ENCODE measurements around the gene GPRC6A.

The GPRC6A gene

GRCh38 chr6:116793224-116793623 lies 35.7 kb downstream of the GPRC6A start:
- Histone ChIP-seq H3K27ac (ENCODE audit: low read depth, low read length) (no peak overlapping the region), H3K9me3 (ENCODE audit: control insufficient read depth, insufficient read depth, low read length) (no peaks in the 10 kb centered on the region), H3K79me2 (ENCODE audit: control insufficient read depth, low read length) (no peaks in the 10 kb centered on the region), H3K9me2 (replicated peaks; ENCODE audit: control insufficient read depth, low read length) (no peaks in the 10 kb centered on the region), H3K4me1 (ENCODE audit: control insufficient read depth, low read length) (no peaks in the 10 kb centered on the region), H3K36me3 (ENCODE audit: control insufficient read depth, low read length) (no peaks in the 10 kb centered on the region), H3K4me3 (ENCODE audit: low read length) (no peak overlapping the region), H4K20me1 (ENCODE audit: control insufficient read depth, insufficient read depth, low read depth, low read length) (no peaks in the 10 kb centered on the region), H3F3A (ENCODE audit: control insufficient read depth, insufficient read depth) (no peaks in the 10 kb centered on the region), H3K27me3 (ENCODE audit: control insufficient read depth, low read length) (peaks cover 5% of the 10 kb centered on the region), H3K4me2 (ENCODE audit: low read length) (no peak overlapping the region)
- no peak for TF ChIP-seq CTCF (IDR thresholded peaks at IDR 0.05; ENCODE audit: low read depth, low read length, poor library complexity, severe bottlenecking)
- TF ChIP-seq EZH2phosphoT487 (IDR thresholded peaks at IDR 0.05; ENCODE audit: borderline replicate concordance, low read length): no peak

GRCh38 chr6:116783852-116784251 lies 45.0 kb downstream of the GPRC6A start:
- Histone ChIP-seq H3K4me2 (ENCODE audit: low read length) (no peak overlapping the region), H3K27ac (ENCODE audit: low read depth, low read length) (no peak overlapping the region), H3K79me2 (ENCODE audit: control insufficient read depth, low read length) (no peaks in the 10 kb centered on the region), H4K20me1 (ENCODE audit: control insufficient read depth, insufficient read depth, low read depth, low read length) (no peaks in the 10 kb centered on the region), H3K4me3 (ENCODE audit: low read length) (no peak overlapping the region), H3K9me3 (ENCODE audit: control insufficient read depth, insufficient read depth, low read length) (no peaks in the 10 kb centered on the region), H3K4me1 (ENCODE audit: control insufficient read depth, low read length) (no peaks in the 10 kb centered on the region), H3K36me3 (ENCODE audit: control insufficient read depth, low read length) (no peaks in the 10 kb centered on the region), H3F3A (ENCODE audit: control insufficient read depth, insufficient read depth) (no peaks in the 10 kb centered on the region; the same call in 1 of the 2 replicates), H3K9me2 (replicated peaks; ENCODE audit: control insufficient read depth, low read length) (no peaks in the 10 kb centered on the region), H3K27me3 (ENCODE audit: control insufficient read depth, low read length) (peaks cover 4% of the 10 kb centered on the region; the same call in 1 of the 2 replicates)
- TF ChIP-seq EZH2phosphoT487 (IDR thresholded peaks at IDR 0.05; ENCODE audit: borderline replicate concordance, low read length) (no peak), CTCF (IDR thresholded peaks at IDR 0.05; ENCODE audit: low read depth, low read length, poor library complexity, severe bottlenecking) (no peak)

GRCh38 chr6:116779573-116780164 lies 49.2 kb downstream of the GPRC6A start:
- no peaks in the 10 kb centered on the region for H3K9me2 ChIP-seq (replicated peaks; ENCODE audit: control insufficient read depth, low read length)
- peaks cover 2% of the 10 kb centered on the region; the same call in 1 of the 2 replicates for H3K27me3 ChIP-seq (ENCODE audit: control insufficient read depth, low read length)
- H3K79me2 ChIP-seq (ENCODE audit: control insufficient read depth, low read length): no peaks in the 10 kb centered on the region
- no peaks in the 10 kb centered on the region; the same call in 1 of the 2 replicates for H3F3A ChIP-seq (ENCODE audit: control insufficient read depth, insufficient read depth)
- no peaks in the 10 kb centered on the region for H3K4me1 ChIP-seq (ENCODE audit: control insufficient read depth, low read length)
- no peak overlapping the region for H3K4me2 ChIP-seq (ENCODE audit: low read length)
- no peaks in the 10 kb centered on the region for H3K36me3 ChIP-seq (ENCODE audit: control insufficient read depth, low read length)
- no peak overlapping the region for H3K4me3 ChIP-seq (ENCODE audit: low read length)
- H3K9me3 ChIP-seq (ENCODE audit: control insufficient read depth, insufficient read depth, low read length): no peaks in the 10 kb centered on the region
- peak; percentile 47 for TF ChIP-seq CTCF (IDR thresholded peaks at IDR 0.05; ENCODE audit: low read depth, low read length, poor library complexity, severe bottlenecking)
- no peak for TF ChIP-seq EZH2phosphoT487 (IDR thresholded peaks at IDR 0.05; ENCODE audit: borderline replicate concordance, low read length)
- no peaks in the 10 kb centered on the region for H4K20me1 ChIP-seq (ENCODE audit: control insufficient read depth, insufficient read depth, low read depth, low read length)
- no peak overlapping the region for H3K27ac ChIP-seq (ENCODE audit: low read depth, low read length)
